ENCODE measurements around the gene DMP1.

Gene DMP1, protein sequence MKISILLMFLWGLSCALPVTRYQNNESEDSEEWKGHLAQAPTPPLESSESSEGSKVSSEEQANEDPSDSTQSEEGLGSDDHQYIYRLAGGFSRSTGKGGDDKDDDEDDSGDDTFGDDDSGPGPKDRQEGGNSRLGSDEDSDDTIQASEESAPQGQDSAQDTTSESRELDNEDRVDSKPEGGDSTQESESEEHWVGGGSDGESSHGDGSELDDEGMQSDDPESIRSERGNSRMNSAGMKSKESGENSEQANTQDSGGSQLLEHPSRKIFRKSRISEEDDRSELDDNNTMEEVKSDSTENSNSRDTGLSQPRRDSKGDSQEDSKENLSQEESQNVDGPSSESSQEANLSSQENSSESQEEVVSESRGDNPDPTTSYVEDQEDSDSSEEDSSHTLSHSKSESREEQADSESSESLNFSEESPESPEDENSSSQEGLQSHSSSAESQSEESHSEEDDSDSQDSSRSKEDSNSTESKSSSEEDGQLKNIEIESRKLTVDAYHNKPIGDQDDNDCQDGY

DNA sequence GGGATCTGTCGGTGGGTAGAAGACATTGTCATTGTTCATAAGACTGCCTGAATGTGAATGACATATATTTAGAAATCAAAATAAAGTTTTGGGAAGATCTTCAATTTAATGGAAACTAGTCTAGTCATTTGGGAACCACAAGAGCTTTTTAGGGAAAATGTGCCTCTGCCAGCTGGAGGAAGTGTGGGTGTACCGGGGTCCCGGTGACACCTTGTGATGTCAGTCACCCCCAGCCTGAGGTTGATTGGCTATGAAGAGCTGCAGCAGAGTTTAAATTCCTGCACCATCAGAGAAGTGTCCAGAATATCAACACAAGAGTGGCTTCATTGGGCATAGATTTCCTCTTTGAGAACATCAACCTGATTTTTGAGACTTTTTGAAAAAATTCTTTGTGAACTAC, at the start of gene DMP1:
Gene DMP1, plus strand, starts transcription at position 301 of the 400 bp plus-strand sequence. CDS start 6,213 bp downstream, outside the sequence.
- no peak for DNase-seq (ENCODE audit: low read depth)

GRCh38 chr4:87601361-87601760, 48.7 kb upstream of the DMP1 start:
- DNase-seq (ENCODE audit: low read depth), result no peak

DNA sequence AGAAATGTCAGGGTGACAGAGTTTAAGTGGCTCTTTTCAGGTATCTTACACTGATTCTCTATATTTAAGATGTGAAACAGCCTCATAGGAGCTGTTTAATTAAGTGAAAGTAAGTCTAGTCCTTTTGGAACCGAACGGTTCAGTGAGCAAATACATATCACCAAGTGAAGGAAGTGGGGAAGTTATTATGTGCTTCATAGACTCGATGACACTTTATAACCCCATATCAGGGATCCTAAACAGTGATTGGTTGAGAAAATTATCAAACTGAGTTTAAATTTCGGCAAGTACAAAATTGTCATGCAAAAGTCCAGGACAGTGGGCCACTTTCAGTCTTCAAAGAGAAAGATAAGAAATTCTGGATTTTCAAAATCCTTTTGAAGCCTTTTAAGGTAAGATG, 41.9 kb upstream of the DMP1 start, which contains the start of gene DSPP:
Gene DSPP, plus strand, starts transcription at position 301 of the 400 bp plus-strand sequence. CDS start 2,380 bp downstream, outside the sequence.
- no peak for DNase-seq (ENCODE audit: low read depth)

DNA sequence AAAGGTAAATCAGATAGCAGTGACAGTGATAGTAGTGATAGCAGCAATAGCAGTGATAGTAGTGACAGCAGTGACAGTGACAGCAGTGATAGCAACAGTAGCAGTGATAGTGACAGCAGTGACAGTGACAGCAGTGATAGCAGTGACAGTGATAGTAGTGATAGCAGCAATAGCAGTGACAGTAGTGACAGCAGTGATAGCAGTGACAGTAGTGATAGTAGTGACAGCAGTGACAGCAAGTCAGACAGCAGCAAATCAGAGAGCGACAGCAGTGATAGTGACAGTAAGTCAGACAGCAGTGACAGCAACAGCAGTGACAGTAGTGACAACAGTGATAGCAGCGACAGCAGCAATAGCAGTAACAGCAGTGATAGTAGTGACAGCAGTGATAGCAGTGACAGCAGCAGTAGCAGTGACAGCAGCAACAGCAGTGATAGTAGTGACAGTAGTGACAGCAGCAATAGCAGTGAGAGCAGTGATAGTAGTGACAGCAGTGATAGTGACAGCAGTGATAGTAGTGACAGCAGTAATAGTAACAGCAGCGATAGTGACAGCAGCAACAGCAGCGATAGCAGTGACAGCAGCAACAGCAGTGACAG, 35.7 kb upstream of the DMP1 start:
- no peak for DNase-seq (ENCODE audit: low read depth)

DNA sequence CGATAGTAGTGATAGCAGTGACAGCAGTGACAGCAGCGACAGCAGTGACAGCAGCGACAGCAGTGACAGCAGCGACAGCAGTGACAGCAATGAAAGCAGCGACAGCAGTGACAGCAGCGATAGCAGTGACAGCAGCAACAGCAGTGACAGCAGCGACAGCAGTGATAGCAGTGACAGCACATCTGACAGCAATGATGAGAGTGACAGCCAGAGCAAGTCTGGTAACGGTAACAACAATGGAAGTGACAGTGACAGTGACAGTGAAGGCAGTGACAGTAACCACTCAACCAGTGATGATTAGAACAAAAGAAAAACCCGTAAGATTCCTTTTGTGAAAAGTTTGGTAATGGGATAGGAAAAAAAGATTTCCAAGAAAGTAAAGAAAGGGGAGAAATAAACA, 33.8 kb upstream of the DMP1 start:
- DNase-seq (ENCODE audit: low read depth), result no peak

GRCh38 chr4:87620086-87620485, 30.0 kb upstream of the DMP1 start:
- DNase-seq (ENCODE audit: low read depth), result no peak

- DNase-seq (ENCODE audit: low read depth), result no peak
Observed at GRCh38 chr4:87620491-87620890, 29.6 kb upstream of the DMP1 start.

GRCh38 chr4:87622303-87622702, 27.8 kb upstream of the DMP1 start:
- no peak for DNase-seq (ENCODE audit: low read depth)

GRCh38 chr4:87624698-87625097, 25.4 kb upstream of the DMP1 start:
- no peak for DNase-seq (ENCODE audit: low read depth)

- DNase-seq (ENCODE audit: low read depth), result no peak
Observed at GRCh38 chr4:87631668-87632067, 18.4 kb upstream of the DMP1 start.

DNA sequence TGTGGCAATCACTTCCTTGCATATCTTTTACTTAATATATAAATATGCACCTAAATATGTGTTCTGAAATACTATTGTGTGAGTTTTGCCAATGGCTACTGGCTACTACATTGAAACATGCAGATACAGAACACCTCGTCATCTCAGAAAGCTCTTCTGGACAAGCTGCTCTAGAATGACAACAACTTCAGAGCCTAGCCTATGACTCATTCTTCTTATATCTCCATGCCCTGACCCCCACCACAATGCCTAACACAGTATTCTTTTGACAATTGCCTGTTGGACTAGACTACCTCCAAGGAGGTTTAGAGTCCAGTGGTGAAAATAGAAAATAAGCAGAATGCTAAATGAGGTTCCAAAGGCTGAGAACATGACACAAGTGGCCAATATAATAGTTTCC, 17.6 kb upstream of the DMP1 start:
- DNase-seq (ENCODE audit: low read depth), result no peak

DNA sequence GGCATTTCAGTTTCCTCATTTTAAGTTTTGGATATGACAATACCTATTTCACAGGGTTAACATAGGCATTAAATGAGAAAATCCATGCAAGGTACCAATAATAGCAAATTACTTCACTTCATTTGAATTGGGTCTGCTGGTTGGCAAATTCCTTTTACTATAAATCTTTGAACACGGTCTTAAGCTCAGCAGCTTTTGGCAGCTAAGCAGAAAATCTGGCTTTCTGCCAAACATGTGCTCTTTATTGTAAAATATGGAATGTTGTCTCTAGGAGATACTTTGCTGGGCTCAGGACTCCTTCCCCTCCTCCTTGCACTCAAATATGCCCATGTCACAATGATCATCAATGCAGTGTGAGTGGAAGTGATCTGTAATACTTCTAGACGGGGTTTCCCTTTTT, 16.8 kb upstream of the DMP1 start:
- DNase-seq (ENCODE audit: low read depth), result no peak

GRCh38 chr4:87644286-87644685, 5.8 kb upstream of the DMP1 start:
- DNase-seq (ENCODE audit: low read depth), result no peak

- no peak for DNase-seq (ENCODE audit: low read depth)
Observed at GRCh38 chr4:87650938-87651337, 858 bp downstream of the DMP1 start.

DNA sequence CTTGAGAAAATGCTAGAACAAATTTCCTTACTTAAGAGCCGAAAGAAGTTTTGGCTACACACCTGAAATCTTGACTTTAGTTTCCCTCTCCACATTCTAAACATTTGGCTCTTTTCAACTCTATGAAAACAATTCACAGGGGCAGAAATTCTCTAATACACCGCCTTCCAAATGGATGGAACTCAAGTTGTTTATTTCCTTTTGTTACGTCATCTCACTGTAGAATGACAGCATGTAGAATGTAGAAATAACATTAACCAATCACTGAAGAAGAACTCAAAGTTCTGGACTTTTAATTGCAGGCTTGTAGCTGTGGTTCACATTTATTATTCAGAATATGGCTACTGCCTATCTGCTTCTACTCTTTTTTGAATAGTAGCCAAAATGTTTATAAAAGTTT, 1.9 kb downstream of the DMP1 start:
- DNase-seq (ENCODE audit: low read depth), result no peak

DNA sequence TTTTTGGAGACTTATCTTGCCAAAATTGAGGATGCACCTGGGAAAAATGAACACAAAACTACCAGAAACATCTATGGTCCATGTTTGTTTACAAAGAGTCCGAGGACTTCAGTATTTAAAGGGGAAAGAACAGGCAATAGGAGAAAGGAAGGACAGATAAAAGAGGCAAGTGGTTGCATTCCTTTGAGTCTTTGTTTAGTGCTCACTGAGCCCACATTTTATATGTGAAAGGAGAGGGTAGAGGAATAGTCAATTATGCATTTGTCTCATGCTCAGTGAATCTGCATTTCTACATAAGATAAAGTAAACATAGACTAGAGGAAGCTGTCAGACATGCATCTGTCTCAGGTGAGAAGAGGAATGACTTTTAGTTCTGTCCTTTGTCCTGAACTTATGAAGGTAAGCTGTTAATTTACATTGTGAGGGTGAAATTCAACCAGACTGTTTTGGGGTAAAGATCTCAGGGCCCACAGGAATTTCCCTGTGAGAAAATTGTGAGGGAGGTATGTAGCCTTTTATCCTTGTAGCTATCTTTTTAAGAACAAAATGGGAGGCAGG, 4.5 kb downstream of the DMP1 start:
- DNase-seq (ENCODE audit: low read depth), result no peak

DNA sequence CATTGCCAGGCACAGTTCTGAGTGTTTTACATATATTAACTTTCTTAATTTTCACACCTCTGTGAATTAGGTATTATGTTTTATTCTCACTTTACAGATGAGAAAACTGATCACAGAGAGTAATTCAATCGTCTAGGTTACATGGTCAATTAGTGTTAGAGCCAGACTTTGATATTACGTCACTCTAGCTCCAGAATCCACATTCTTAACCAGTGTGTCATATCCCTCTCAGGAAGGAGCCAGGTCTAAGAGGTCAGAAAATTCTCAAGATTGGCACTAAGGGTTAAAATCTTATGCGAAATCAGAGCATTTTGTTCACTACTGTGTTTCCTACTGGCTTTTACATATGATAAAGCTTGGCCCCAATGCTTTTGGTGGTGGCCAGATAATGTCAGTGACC, 7.4 kb downstream of the DMP1 start:
- no peak for DNase-seq (ENCODE audit: low read depth)

GRCh38 chr4:87659247-87659931, 9.3 kb downstream of the DMP1 start:
- no peak for DNase-seq (ENCODE audit: low read depth)

GRCh38 chr4:87662871-87663270, 12.8 kb downstream of the DMP1 start:
- DNase-seq (ENCODE audit: low read depth), result no peak

- no peak for DNase-seq (ENCODE audit: low read depth)
Observed at GRCh38 chr4:87669373-87669772, 19.3 kb downstream of the DMP1 start.

GRCh38 chr4:87677731-87678130, 27.7 kb downstream of the DMP1 start:
- no peak for DNase-seq (ENCODE audit: low read depth)

GRCh38 chr4:87679449-87680169, 29.5 kb downstream of the DMP1 start:
- DNase-seq (ENCODE audit: low read depth), result no peak
